Suppressor macrophage treated with lipopolysaccharide for 4 hours (primary cell): ENCODE measurements around the gene ARHGAP35.
"Not testable (repeated sequence)": the region's sequence is repeated elsewhere in the genome, so short reads cannot be mapped to it uniquely, and the experiment has no call there.

Experiments
- DNase-seq: peaks from one replicate; pipeline ENCODE4 v3.0.0-alpha.2; 2020

ARHGAP35 gene

DNA sequence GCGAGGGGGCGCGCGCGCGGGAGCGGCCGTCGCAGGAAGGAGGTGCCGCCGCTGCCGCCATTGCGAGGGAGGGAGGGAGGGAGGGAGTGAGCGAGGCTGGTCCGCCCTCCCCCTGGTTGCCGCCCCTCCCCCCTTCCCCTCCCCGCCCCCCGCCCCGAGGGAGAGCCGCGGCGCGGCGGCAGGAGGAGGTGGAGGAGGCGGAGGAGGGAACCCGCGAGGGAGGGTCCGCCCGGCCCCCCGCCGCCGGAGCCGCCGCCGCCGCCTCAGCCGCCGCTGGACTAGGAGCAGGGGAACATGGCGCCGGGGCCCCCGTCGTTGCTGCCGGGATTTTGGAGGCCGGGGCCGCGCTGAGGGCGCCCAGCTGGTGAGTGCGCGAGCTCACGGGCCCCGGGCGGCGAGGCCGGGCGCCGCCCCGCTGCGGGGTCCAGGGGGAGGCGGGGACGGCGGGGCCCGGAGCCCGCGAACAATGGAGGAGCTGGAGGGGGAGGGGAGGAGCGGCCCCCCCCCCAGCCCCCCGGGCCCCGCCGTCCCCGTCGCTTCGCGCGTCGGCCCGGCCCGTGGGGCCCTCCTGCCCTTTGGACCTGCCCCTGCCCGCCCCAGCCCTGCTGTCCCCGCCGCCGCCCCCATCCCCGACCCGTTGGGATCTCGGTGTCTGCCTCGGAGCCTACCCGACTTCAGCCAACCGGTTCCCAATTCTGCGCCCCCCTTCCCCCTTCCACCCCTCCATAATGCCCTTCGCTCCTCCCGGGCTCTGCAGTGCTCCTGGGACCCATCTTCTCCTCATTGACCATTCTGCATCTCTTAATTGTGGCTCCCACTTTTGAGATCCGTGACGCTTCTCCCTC, at the start of gene ARHGAP35:
ARHGAP35 (plus strand) TSS at position 152 of the 845 bp plus-strand sequence. CDS start 57,679 bp downstream, outside the sequence.
- peak; percentile 91 for DNase-seq

DNA sequence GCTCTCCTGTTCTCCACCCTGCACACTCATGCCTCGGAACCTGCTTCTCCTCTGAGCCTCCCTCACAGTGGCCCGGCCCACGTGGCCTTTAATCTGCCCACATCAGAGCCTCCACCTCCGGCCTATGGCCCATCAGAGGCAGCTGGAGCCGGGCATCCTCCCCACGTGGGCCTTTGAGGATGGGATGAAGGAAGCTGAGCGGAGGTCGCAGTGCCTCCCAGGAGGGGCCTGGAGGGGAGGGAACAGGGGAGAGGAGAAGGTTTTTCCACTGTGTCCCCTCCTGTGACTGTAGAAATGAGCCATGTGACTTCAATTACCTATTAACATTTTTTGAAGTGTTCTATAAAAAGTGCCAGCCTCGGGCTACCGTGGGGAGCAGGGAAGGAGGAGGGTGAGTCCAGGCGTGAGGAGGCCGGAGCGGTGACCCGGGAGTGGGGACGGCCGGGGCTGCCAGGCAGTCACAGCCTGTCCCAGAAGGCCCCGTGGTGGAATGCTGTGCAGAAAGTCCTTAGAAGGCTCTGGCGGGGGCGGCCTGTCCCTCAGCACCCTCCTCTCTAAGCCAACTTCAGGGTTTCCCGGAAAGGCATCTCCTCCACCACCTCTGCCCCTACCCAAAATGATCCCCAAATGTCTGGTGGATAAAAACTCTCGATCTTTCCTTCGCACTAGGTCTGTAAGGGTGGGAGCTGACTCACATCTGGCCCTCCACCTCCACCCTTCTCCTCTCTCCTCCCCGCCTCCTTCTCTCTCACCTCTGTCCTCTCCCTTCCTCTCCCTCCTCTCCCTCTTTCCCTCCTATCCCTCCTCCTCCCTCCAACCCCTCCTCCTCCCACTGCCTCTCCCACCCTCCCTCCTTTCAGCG, 47.6 kb upstream of the ARHGAP35 start:
- DNase-seq, result no peak

DNA sequence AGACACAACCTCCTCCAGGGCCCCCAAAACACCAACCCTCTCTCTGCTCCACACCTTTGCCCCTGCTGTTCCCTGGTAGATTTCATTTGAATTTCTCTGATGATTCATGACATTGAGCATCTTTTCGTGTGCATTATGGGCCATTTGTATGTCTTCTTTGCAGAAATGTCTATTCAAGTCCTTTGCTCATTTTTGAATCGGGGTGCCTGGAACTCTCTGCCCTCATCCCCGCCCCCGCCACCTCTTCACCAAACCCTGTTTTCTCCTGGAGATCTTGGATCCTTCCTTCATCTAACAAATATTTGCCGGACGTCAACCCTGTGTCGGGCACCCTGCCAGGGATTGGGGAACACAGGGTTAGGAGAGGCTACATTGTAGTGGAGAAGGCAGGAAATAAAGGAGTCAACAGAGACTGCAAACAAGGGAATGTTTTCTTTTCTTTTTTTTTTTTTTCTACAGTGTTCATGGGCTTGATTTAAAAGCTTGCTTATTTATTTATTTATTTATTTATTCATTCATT, 46.9 kb upstream of the ARHGAP35 start:
- DNase-seq, result no peak

GRCh38 chr19:46815833-46816627, 44.8 kb upstream of the ARHGAP35 start:
- no peak for DNase-seq

- DNase-seq, result no peak
Observed at GRCh38 chr19:46818812-46819211, 42.0 kb upstream of the ARHGAP35 start.

GRCh38 chr19:46821512-46822409, 39.0 kb upstream of the ARHGAP35 start:
- peak; percentile 48 for DNase-seq

- DNase-seq, result not testable (repeated sequence)
Observed at GRCh38 chr19:46822410-46822787, 38.4 kb upstream of the ARHGAP35 start.

DNA sequence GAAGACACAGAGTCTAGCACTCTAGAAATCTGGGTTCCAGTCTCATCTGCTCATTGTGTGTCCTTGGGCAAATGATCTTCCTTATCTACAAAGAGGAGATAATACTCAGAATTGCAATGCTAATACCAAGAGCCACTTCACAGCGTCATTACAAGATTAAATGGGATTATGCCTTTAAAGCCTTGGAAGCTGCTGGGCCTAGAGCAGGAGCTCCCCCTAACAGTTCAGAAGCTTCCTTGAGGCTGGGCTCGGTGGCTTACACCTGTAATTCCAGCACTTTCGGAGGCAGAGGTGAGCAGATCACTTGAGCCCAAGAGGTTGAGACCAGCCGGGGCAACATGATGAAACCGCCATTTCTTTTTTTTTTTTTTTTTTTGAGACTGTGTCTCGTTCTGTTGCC, 37.7 kb upstream of the ARHGAP35 start:
- DNase-seq, result no peak

GRCh38 chr19:46824890-46825730, 35.7 kb upstream of the ARHGAP35 start:
- DNase-seq, result peak; percentile 91

GRCh38 chr19:46825731-46826055, 35.1 kb upstream of the ARHGAP35 start:
- peak; percentile 27 for DNase-seq

- no peak for DNase-seq
Observed at GRCh38 chr19:46828484-46828883, 32.3 kb upstream of the ARHGAP35 start.

DNA sequence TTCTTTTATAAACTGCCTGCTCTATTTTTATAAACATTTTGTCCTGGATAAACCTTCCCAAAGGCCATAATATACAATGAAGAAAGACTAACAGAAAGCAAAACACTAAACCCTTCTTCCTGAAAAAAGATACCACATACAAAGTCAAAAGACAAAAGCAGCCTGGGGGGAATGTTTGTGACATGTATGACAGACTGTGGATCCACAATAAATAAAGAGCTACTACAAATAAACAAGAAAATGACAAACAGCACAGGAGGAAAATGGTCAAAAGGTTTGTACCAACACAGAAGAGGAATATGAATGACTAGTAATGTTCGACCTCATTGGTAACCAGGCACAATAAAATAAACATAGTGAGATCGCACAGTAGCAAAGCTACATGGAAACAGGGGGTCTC, 29.9 kb upstream of the ARHGAP35 start:
- DNase-seq, result no peak

DNA sequence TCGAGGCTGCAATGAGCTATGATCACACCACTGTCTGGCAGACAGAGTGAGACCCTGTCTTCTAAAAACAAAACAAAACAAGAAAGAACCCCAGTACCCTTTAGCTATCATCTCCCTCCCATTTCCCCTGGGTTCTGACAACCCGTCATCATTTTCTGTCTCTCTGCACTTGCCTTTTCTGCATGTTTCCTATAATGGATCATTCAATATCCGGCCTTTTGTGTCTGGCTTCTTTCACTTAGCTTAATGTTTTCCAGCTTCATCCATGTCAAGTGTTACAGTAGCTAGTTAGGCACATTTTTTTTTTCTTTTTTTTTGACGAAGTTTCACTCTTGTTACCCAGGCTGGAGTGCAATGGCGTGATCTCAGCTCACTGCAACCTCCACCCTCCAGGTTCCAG, 26.7 kb upstream of the ARHGAP35 start:
- DNase-seq, result no peak

DNA sequence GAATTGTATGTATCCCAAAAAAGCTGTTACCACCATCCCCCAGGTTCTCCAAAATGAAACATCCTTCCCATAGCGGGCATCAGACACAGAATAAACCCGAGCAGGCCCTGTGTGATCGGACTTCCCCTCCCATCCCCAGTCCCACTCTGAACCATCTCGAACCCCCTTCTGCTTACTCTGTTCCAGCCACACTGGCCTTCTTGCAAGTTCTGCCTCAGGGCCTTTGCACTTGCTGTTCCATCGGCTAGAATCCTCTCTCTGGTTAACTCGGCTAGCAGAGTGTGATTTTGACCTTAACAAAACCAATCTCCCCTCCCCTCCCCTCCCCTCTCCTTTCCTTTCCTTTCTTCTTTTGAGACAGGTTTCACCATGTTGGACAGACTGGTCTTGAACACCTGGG, 25.8 kb upstream of the ARHGAP35 start:
- no peak for DNase-seq

DNA sequence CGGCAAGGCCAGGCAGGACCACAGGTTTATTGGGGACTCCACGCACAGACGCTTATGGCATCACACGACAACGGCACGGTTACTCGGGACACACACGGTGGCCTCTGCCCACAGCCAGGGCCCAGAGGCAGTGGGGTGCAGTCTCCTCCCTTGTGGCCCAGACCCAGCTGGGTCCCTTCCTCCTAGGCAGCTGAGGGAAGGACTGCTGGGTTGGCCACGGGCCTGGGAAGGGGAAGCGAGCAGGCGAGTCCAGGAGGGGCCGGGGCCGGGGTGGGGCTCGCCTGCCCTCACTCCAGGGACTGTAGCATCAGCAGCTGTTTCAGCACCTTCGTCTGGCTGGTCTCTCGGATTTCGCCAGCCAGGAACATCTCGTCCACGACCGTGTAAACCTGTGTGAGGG, 22.6 kb upstream of the ARHGAP35 start:
- no peak for DNase-seq

DNA sequence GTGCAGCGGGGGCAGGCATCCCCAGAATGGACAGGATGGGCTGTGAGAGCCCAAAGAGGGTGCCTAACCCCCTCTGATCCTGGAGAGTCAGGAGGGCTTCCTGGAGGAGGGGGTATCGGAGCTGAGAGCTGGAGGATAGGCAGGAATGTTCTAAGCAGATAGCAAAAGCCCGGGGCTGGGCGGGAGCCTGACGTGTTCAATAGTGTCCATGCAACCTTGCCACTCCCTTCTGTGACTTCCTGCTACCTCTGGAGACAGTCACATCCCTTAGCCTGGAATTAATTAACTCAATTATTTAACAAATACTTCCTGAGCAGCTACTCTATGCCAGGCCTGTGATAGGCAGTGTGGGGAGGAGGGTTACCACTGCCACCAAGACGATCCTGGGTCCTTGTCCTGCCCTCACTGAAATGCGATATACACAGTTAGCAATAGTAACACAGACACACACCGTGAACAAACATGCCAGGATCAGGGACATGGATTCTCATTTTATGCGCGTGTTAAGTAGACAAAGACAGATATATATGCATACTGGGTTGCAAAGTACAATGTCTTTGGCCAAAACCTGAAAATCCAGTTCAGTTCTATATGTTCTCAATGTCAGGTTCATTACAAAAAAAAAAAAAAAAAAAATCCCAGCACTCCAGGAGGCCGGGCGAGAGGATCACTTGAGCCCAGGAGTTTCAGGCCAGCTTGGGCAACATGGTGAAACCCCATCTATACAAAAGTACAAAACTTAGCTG, 20.9 kb upstream of the ARHGAP35 start:
- no peak for DNase-seq

- DNase-seq, result peak; percentile 67
Observed at GRCh38 chr19:46840498-46840942, 20.3 kb upstream of the ARHGAP35 start.

DNA sequence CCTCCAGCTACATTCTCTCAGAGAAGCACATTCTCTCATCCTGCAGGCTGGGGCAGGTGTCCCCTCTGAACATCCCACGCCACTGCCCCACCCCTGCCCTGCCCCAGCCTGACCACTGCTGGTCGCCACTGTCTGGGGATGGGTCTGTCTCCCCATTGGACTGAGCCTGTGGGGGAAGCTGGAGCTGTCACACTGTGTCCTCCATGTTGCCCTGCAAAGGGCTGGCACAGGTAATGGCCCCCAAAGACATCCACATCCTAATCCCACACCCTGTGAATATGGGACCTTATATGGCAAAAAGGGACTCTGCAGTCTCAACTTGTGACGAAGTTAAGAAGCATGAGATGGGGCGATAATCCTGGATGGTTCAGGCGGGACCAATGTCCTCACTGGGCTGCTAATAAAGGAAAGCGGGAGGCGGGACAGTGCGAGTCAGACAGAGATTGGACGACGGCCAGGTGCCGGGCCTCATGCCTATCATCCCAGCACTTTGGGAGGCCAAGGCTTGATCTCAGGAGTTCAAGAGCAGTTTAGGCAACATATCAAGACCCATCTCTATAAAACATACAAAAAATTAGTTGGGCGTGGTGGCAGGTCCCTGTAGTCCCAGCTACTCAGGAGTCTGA, 19.2 kb upstream of the ARHGAP35 start:
- DNase-seq, result no peak

- no peak for DNase-seq
Observed at GRCh38 chr19:46842791-46843190, 18.0 kb upstream of the ARHGAP35 start.

DNA sequence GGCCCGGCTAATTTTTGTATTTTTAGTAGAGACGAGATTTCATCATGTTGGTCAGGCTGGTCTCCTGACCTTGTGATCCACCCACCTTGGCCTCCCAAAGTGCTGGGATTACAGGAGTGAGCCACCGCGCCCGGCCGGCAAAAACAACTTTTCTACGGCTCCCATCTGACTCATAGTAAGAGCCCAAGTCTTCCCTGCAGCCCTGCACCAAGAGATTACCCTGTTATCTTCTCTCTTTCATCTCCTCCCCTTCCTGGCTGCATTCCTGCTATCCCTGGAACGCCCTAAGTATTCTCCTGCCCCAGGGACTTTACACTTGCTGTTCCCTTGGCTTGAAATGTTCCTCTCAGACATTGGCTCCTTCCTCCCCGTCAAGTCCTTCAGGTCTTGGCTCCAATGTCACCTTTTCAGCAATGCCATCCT, 16.7 kb upstream of the ARHGAP35 start:
- DNase-seq, result no peak
